HepG2 (cell line): ENCODE data around the gene MYH7B. TPM values are rescaled to one million over a fixed set of nuclear protein-coding genes. Genes with fewer than 3 reads are reported as not detected.

ENCODE experiments used
- ELF1 ChIP-seq: sonication (generic); formaldehyde crosslinking; IDR thresholded peaks from 2 replicates; pipeline ENCODE4 v1.4.0; 2020; ENCODE audit warnings: missing genetic modification reagents
- FOXA3 ChIP-seq: IDR thresholded peaks from 2 replicates; pipeline ENCODE4 v1.6.1; 2016; ENCODE audit warnings: missing genetic modification reagents, missing compliant biosample characterization
- HNF1B ChIP-seq: sonication (generic); formaldehyde crosslinking; IDR thresholded peaks from 2 replicates; pipeline ENCODE4 v1.5.1; 2020; ENCODE audit warnings: mild to moderate bottlenecking, moderate library complexity, missing genetic modification reagents
- RELA ChIP-seq: sonication (generic); formaldehyde crosslinking; IDR thresholded peaks from 2 replicates; pipeline ENCODE4 v1.4.0; 2020; ENCODE audit warnings: missing genetic modification reagents
- SAFB2 ChIP-seq: sonication (generic); formaldehyde crosslinking; IDR thresholded peaks from 2 replicates; pipeline ENCODE4 v1.5.1; 2020; ENCODE audit warnings: missing genetic modification reagents, low read depth, mild to moderate bottlenecking, borderline replicate concordance
- ZBTB49 ChIP-seq: sonication (generic); formaldehyde crosslinking; IDR thresholded peaks from 2 replicates; pipeline ENCODE4 v1.4.0; 2020; ENCODE audit warnings: missing genetic modification reagents, borderline replicate concordance
- ZKSCAN5 ChIP-seq: sonication (generic); formaldehyde crosslinking; IDR thresholded peaks from 2 replicates; pipeline ENCODE4 v1.5.1; 2020; ENCODE audit warnings: mild to moderate bottlenecking, missing genetic modification reagents
- ZMYM3 ChIP-seq: sonication (generic); formaldehyde crosslinking; IDR thresholded peaks from 2 replicates; pipeline ENCODE4 v1.5.1; 2020; ENCODE audit warnings: mild to moderate bottlenecking, missing genetic modification reagents
- ZNF34 ChIP-seq: sonication (generic); formaldehyde crosslinking; IDR thresholded peaks from 2 replicates; pipeline ENCODE4 v1.4.0; 2020; ENCODE audit warnings: mild to moderate bottlenecking, missing genetic modification reagents, borderline replicate concordance
- ZNF501 ChIP-seq: sonication (generic); formaldehyde crosslinking; IDR thresholded peaks from 2 replicates; pipeline ENCODE4 v1.5.1; 2020; ENCODE audit warnings: mild to moderate bottlenecking, moderate library complexity, missing genetic modification reagents
- ZNF646 ChIP-seq: sonication (generic); formaldehyde crosslinking; IDR thresholded peaks from 2 replicates; pipeline ENCODE4 v1.9.0; 2021; ENCODE audit warnings: mild to moderate bottlenecking, missing genetic modification reagents
- ZXDC ChIP-seq: sonication (generic); formaldehyde crosslinking; IDR thresholded peaks from 2 replicates; pipeline ENCODE4 v1.5.0; 2020; ENCODE audit warnings: mild to moderate bottlenecking, missing genetic modification reagents
- polyA plus RNA-seq, 8 experiments: library from polyadenylated mRNA; depleted of rRNA in 3 of 8; stranded (reverse) in 7 of 8; unstranded in 1 of 8; fragments of >200 nt; fragmentation: Illumina TruSeq in 4 of 8; extraction: Trizol in 4 of 8; gene quantifications; 2 replicates each; pipeline versions ENCODE4 v1.2.1 to v1.2.3, GENCODE V29; 2011 to 2016; ENCODE audit warnings: low read depth in 4 of 8, missing spikeins in 1 of 8, mixed read lengths in 1 of 8; ENCODE audit not compliant: insufficient read depth in 1 of 8
- total RNA-seq, 5 experiments: library from RNA; depleted of rRNA; stranded (reverse); fragments of >200 nt; fragmentation: Illumina TruSeq; extraction: Trizol; gene quantifications; 2 replicates each; pipeline ENCODE4 v1.2.3, GENCODE V29; 2016; ENCODE audit warnings: low read depth in 1 of 5
- TF ChIP-seq, protein P1 (sequence below): fragments of 450-650 bp; IDR thresholded peaks from 2 replicates; pipeline ENCODE4 v1.6.1; 2017

MYH7B gene
- total and polyA plus RNA-seq, 2 of the 13 experiments (the other 11 are each of a cell fraction or from before 2014, with no cell fraction given) = 0.05 to 0.20 TPM

- TF ChIP-seq, protein P1, sequence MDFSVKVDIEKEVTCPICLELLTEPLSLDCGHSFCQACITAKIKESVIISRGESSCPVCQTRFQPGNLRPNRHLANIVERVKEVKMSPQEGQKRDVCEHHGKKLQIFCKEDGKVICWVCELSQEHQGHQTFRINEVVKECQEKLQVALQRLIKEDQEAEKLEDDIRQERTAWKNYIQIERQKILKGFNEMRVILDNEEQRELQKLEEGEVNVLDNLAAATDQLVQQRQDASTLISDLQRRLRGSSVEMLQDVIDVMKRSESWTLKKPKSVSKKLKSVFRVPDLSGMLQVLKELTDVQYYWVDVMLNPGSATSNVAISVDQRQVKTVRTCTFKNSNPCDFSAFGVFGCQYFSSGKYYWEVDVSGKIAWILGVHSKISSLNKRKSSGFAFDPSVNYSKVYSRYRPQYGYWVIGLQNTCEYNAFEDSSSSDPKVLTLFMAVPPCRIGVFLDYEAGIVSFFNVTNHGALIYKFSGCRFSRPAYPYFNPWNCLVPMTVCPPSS = no peak
- no peak; the same call in 1 of the 2 replicates for TF ChIP-seq FOXA3 (CRISPR knock-in tag)
- no peak for TF ChIP-seq ZKSCAN5 (CRISPR knock-in tag)
- TF ChIP-seq ZMYM3 (CRISPR knock-in tag) = peak; percentile 84
- TF ChIP-seq ZNF34 (CRISPR knock-in tag) = peak; percentile 98
- TF ChIP-seq ZNF501 (CRISPR knock-in tag) = peak; percentile 99
- TF ChIP-seq SAFB2 (CRISPR knock-in tag) = peak; percentile 38; the same call in 1 of the 2 replicates
- peak; percentile 78; the same call in 1 of the 2 replicates for TF ChIP-seq ELF1 (CRISPR knock-in tag)
- TF ChIP-seq HNF1B (CRISPR knock-in tag) = peak; percentile 98
- 0 out of 2 replicates have a peak, but pooled peaks have one; percentile 90 for TF ChIP-seq RELA (CRISPR knock-in tag)
- TF ChIP-seq ZXDC (CRISPR knock-in tag) = no peak; the same call in 1 of the 2 replicates
- no peak for TF ChIP-seq ZBTB49 (CRISPR knock-in tag)
- 0 out of 2 replicates have a peak, but pooled peaks have one; percentile 58 for TF ChIP-seq ZNF646 (CRISPR knock-in tag)
Measured at GRCh38 chr20:34955231-34956040, at the start of gene MYH7B, which contains the start of gene GSS (continued).
